GM12878 (cell line): ENCODE results near the gene MRPL23. TPM values are rescaled to one million over a fixed set of nuclear protein-coding genes. Genes with fewer than 3 reads are reported as not detected.

ENCODE experiments used
- ATF7 ChIP-seq: fragments of 450-650 bp; IDR thresholded peaks from 2 replicates; pipeline ENCODE4 v1.6.1; 2016; ENCODE audit warnings: low read depth, mild to moderate bottlenecking
- BMI1 ChIP-seq: fragments of 450-650 bp; IDR thresholded peaks from 2 replicates; pipeline ENCODE4 v1.6.1; 2016; ENCODE audit warnings: mild to moderate bottlenecking, moderate library complexity, borderline replicate concordance
- CHD2 ChIP-seq: IDR thresholded peaks from 2 replicates; pipeline ENCODE4 v1.6.1; 2011; ENCODE audit warnings: low read depth, low read length, improper control_type of control experiment, borderline replicate concordance
- FOXK2 ChIP-seq: fragments of 450-650 bp; IDR thresholded peaks from 2 replicates; pipeline ENCODE4 v1.6.1; 2017; ENCODE audit warnings: mild to moderate bottlenecking, moderate library complexity
- HSF1 ChIP-seq: fragments of 150-350 bp; IDR thresholded peaks from 2 replicates; pipeline ENCODE4 v1.6.1; 2014; ENCODE audit warnings: mild to moderate bottlenecking, low read depth, low read length
- IRF4 ChIP-seq: IDR thresholded peaks from 2 replicates; pipeline ENCODE4 v1.6.1; 2011; ENCODE audit warnings: low read depth, low read length
- PAX5 ChIP-seq: IDR thresholded peaks from 2 replicates; pipeline ENCODE4 v1.6.1; 2011; ENCODE audit warnings: low read depth, low read length, borderline replicate concordance
- POLR2A ChIP-seq: IDR thresholded peaks from 2 replicates; pipeline ENCODE4 v1.6.1; 2011; ENCODE audit warnings: low read depth, mild to moderate bottlenecking, low read length
- POLR2AphosphoS5 ChIP-seq: IDR thresholded peaks from 2 replicates; pipeline ENCODE4 v1.6.1; 2011; ENCODE audit warnings: mild to moderate bottlenecking, low read length, inconsistent platforms
- POU2F2 ChIP-seq: IDR thresholded peaks from 3 replicates; pipeline ENCODE4 v1.6.1; 2011; ENCODE audit warnings: low read depth, mild to moderate bottlenecking, low read length, borderline replicate concordance
- RUNX3 ChIP-seq: IDR thresholded peaks from 2 replicates; pipeline ENCODE4 v1.6.1; 2012; ENCODE audit warnings: low read length, inconsistent platforms
- STAT1 ChIP-seq: fragments of 450-650 bp; conservative IDR thresholded peaks from 2 replicates; pipeline ENCODE4 v1.6.1; 2014; ENCODE audit warnings: antibody characterized with exemption, mild to moderate bottlenecking
- TCF12 ChIP-seq: IDR thresholded peaks from 2 replicates; pipeline ENCODE4 v1.6.1; 2011; ENCODE audit warnings: low read depth, mild to moderate bottlenecking, low read length
- WRNIP1 ChIP-seq: IDR thresholded peaks from 2 replicates; pipeline ENCODE4 v1.6.1; 2011; ENCODE audit warnings: low read depth, low read length, improper control_type of control experiment, borderline replicate concordance
- ZNF687 ChIP-seq: fragments of 450-650 bp; IDR thresholded peaks from 2 replicates; pipeline ENCODE4 v1.6.1; 2017; ENCODE audit warnings: mild to moderate bottlenecking, moderate library complexity
- ZZZ3 ChIP-seq: IDR thresholded peaks from 2 replicates; pipeline ENCODE4 v1.6.1; 2011; ENCODE audit warnings: low read depth; ENCODE audit not compliant: control insufficient read depth, insufficient read length
- polyA plus RNA-seq, 11 experiments: library from polyadenylated mRNA; depleted of rRNA in 4 of 11; unstranded in 6 of 11; stranded (reverse) in 5 of 11; fragments of >200 nt; fragmentation: Nextera tagmentation in 4 of 11; fragmentation: Illumina TruSeq in 1 of 11; extraction: Ambion mirVana in 4 of 11; extraction: Trizol in 1 of 11; gene quantifications; 1 replicate in 1 of 11; 2 replicates in 10 of 11; pipeline versions ENCODE4 v1.2.1 to v1.2.3, GENCODE V29; 2011 to 2016; ENCODE audit warnings: inconsistent platforms in 2 of 11, missing spikeins in 2 of 11, low read depth in 1 of 11
- total RNA-seq, 4 experiments: library from RNA; depleted of rRNA in 3 of 4; stranded (reverse); fragments of >200 nt in 3 of 4; fragmentation: Illumina TruSeq in 1 of 4; extraction: Trizol in 1 of 4; gene quantifications; 2 replicates each; pipeline versions ENCODE4 v1.2.1 to v1.2.3, GENCODE V29; 2013 to 2021

The MRPL23 gene
- total and polyA plus RNA-seq, 10 of the 15 experiments (the other 5 are each of a cell fraction or from before 2014, with no cell fraction given) = 1.6 to 207 (median 126) TPM

GRCh38 chr11:1916132-1916985 lies 30.8 kb upstream of the MRPL23 start (continued):
- TF ChIP-seq ZNF687 (no peak), BMI1 (0 out of 2 replicates have a peak, but pooled peaks have one; percentile 5), RUNX3 (peak; percentile 23), TCF12 (0 out of 2 replicates have a peak, but pooled peaks have one; percentile 11), FOXK2 (no peak), WRNIP1 (no peak), POU2F2 (peak; percentile 40; the same call in 1 of the 3 replicates), CHD2 (0 out of 2 replicates have a peak, but pooled peaks have one; percentile 11), ATF7 (peak; percentile 40), STAT1 (no peak), HSF1 (no peak), PAX5 (peak; percentile 16; the same call in 1 of the 2 replicates), IRF4 (0 out of 2 replicates have a peak, but pooled peaks have one; percentile 47), POLR2A (peak; percentile 59), POLR2AphosphoS5 (peak; percentile 60; the same call in 1 of the 2 replicates), ZZZ3 (no peak)
